B cell (primary cell): ENCODE results near the gene THSD4. TPM values are rescaled to one million over a fixed set of nuclear protein-coding genes. Genes with fewer than 3 reads are reported as not detected.

Experiments used
- ATAC-seq: fragments of 200-7000 bp; cut with Tn5 transposase; one replicate; pipeline ENCODE4 v1.10.0; 2021; ENCODE audit warnings: low read depth, mild to moderate bottlenecking, moderate number of reproducible peaks, moderate library complexity
- CTCF ChIA-PET: fragments of 350-600 bp; sonication (Branson Sonifier 250); formaldehyde crosslinking; loops from one replicate; lab custom pipeline; 2021; ENCODE audit warnings: antibody characterized with exemption, inconsistent platforms; lab: Charles Lee
- POLR2A ChIA-PET: fragments of 350-600 bp; sonication (Branson Sonifier 250); formaldehyde crosslinking; loops from one replicate; lab custom pipeline; 2021; ENCODE audit warnings: antibody characterized with exemption; lab: Charles Lee
- DNase-seq: peaks from one replicate; pipeline ENCODE4 v3.0.0; 2013
- H2AFZ ChIP-seq: 2 replicates; pipeline ENCODE4 v1.6.1; 2012; ENCODE audit warnings: mild to moderate bottlenecking, low read depth, low read length; ENCODE audit not compliant: insufficient read depth, poor library complexity, severe bottlenecking
- H3K27ac ChIP-seq, 2 donors: 1 replicate in 1 of 2; 2 replicates in 1 of 2; pipeline ENCODE4 v1.5.1; 2012 to 2013; ENCODE audit warnings: low read length in 2 of 2, mild to moderate bottlenecking in 2 of 2, moderate library complexity in 1 of 2
- H3K27me3 ChIP-seq, 4 experiments: fragments of 200-600 bp in 1 of 4; sonication (generic) in 1 of 4; replicated peaks in 1 of 4; 1 replicate in 2 of 4; 2 replicates in 2 of 4; pipeline versions ENCODE4 v1.6.1 to v1.7.0; 2013 to 2016; ENCODE audit warnings: low read length in 3 of 4, mild to moderate bottlenecking in 2 of 4, mixed read lengths in 1 of 4, moderate library complexity in 1 of 4; ENCODE audit not compliant: insufficient read depth in 4 of 4, control insufficient read depth in 3 of 4; ENCODE audit errors: control extremely low read depth in 1 of 4
- H3K36me3 ChIP-seq, 2 experiments: replicated peaks in 1 of 2; 1 replicate in 1 of 2; 2 replicates in 1 of 2; pipeline versions ENCODE4 v1.6.1 to v1.7.1; 2013; ENCODE audit warnings: low read length in 1 of 2; ENCODE audit not compliant: insufficient read depth in 2 of 2, control insufficient read depth in 1 of 2; ENCODE audit errors: control extremely low read depth in 1 of 2, extremely low read depth in 1 of 2
- H3K4me1 ChIP-seq, 2 donors: fragments of 200-600 bp in 1 of 2; sonication (generic) in 1 of 2; 1 replicate in 1 of 2; 2 replicates in 1 of 2; pipeline versions ENCODE4 v1.5.1 to v1.6.1; 2013 to 2017; ENCODE audit warnings: low read length in 2 of 2; ENCODE audit not compliant: control insufficient read depth in 2 of 2, insufficient read depth in 2 of 2
- H3K4me2 ChIP-seq: replicated peaks from 2 replicates; pipeline ENCODE3; 2012; ENCODE audit warnings: mild to moderate bottlenecking, low read depth, low read length; ENCODE audit not compliant: poor library complexity, severe bottlenecking
- H3K4me3 ChIP-seq, 5 experiments: fragments of 200-600 bp in 1 of 5; sonication (generic) in 1 of 5; 1 replicate in 3 of 5; 2 replicates in 2 of 5; pipeline versions ENCODE4 v1.5.1 to v1.7.0; 2011 to 2016; ENCODE audit warnings: low read length in 4 of 5, mild to moderate bottlenecking in 4 of 5, low read depth in 2 of 5, control low read depth in 1 of 5, moderate library complexity in 1 of 5; ENCODE audit not compliant: insufficient read depth in 1 of 5; ENCODE audit errors: control extremely low read depth in 1 of 5, extremely low read depth in 1 of 5
- H3K79me2 ChIP-seq: fragments of 200-600 bp; sonication (generic); one replicate; pipeline ENCODE4 v1.6.0; 2016; ENCODE audit warnings: low read length; ENCODE audit not compliant: control insufficient read depth, insufficient read depth
- H3K9ac ChIP-seq: fragments of 200-600 bp; sonication (generic); 2 replicates; pipeline ENCODE4 v1.6.1; 2017; ENCODE audit warnings: mild to moderate bottlenecking, low read length, moderate library complexity
- H3K9me3 ChIP-seq, 3 donors: one replicate each; pipeline versions ENCODE4 v1.6.1 to v1.7.1; 2013; ENCODE audit warnings: low read length in 2 of 3; ENCODE audit not compliant: control insufficient read depth in 2 of 3, insufficient read depth in 1 of 3; ENCODE audit errors: control extremely low read depth in 1 of 3
- H4K20me1 ChIP-seq: 2 replicates; pipeline ENCODE4 v1.6.0; 2012; ENCODE audit warnings: mild to moderate bottlenecking, low read length; ENCODE audit not compliant: insufficient read depth, control insufficient read depth, poor library complexity, severe bottlenecking
- H3K27ac Mint-ChIP-seq: one replicate; pipeline ENCODE4 v1.8.0; 2021; ENCODE audit warnings: mixed read lengths
- H3K27me3 Mint-ChIP-seq: one replicate; pipeline ENCODE4 v1.8.0; 2021; ENCODE audit warnings: mixed read lengths
- H3K4me1 Mint-ChIP-seq: one replicate; pipeline ENCODE4 v1.8.0; 2021; ENCODE audit warnings: mixed read lengths
- H3K4me3 Mint-ChIP-seq: one replicate; pipeline ENCODE4 v1.8.0; 2021; ENCODE audit warnings: mixed read lengths
- H3K9me3 Mint-ChIP-seq: one replicate; pipeline ENCODE4 v1.8.0; 2022; ENCODE audit warnings: mixed read lengths; ENCODE audit not compliant: insufficient read depth
- EZH2 ChIP-seq: IDR thresholded peaks from 2 replicates; pipeline ENCODE4 v1.6.1; 2012; ENCODE audit warnings: borderline replicate concordance, low read depth, mild to moderate bottlenecking, moderate library complexity, low read length; ENCODE audit not compliant: insufficient read depth, poor library complexity, severe bottlenecking
- WGBS: methylation state at CpG from one replicate; pipeline ENCODE4 v1.1.5; 2013; ENCODE audit warnings: missing lambda C conversion rate; ENCODE audit not compliant: insufficient coverage; 5-methylcytosine and 5-hydroxymethylcytosine counted together
- intact Hi-C: fragments of 100-400 bp; cut with micrococcal nuclease; formaldehyde crosslinking; loops from one replicate; pipeline ENCODE4 v1.10.0; 2022
- polyA plus RNA-seq: library from polyadenylated mRNA; depleted of rRNA; stranded (reverse); fragments of >200 nt; gene quantifications from 2 replicates; pipeline ENCODE4 v1.2.3, GENCODE V29; 2012
- total RNA-seq, 2 donors: library from RNA; stranded (reverse); fragments of 120-200 nt in 1 of 2; gene quantifications; 1 replicate in 1 of 2; 2 replicates in 1 of 2; pipeline versions ENCODE4 v1.2.3 to v1.2.4, GENCODE V29; 2013 to 2022
- TF ChIP-seq, protein P1 (sequence below): fragments of 200-600 bp; IDR thresholded peaks from one replicate; pipeline ENCODE4 v1.8.0; 2022; ENCODE audit warnings: antibody characterized with exemption, mild to moderate bottlenecking

The THSD4 gene
- total and polyA plus RNA-seq, 2 donors (not counting 1 experiment from before 2014, with no cell fraction given) = not detected

DNA sequence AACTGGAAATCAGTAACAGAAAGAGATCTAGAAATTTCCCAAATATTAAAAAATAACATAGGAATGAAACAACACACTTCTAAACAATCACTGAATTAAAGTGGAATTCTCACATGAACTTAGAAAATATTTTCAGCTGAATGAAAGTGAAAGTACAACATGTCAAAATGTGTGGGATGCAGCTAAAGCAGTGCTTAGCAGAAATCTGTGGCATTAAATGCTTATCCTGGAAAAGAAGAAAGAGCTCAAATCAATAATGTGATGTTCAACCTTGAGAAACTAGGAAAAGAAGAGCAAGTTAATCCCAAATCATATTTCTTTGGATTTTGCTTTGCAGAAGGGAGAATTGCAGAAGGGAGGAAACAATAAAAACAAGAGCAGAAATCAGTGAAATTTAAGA is 596.9 kb downstream of the THSD4 start:
- Histone ChIP-seq H3K4me2 (no peak overlapping the region), H4K20me1 (no peaks in the 10 kb centered on the region), H2AFZ (no peak overlapping the region), H3K27ac (no peak overlapping the region), H3K27me3 (peaks cover 0 to under 1% (median 0%) of the 10 kb centered on the region in 4 experiments), H3K4me3 (no peak overlapping the region), H3K9me3 (no peaks in the 10 kb centered on the region), H3K4me1 (no peaks in the 10 kb centered on the region), H3K79me2 (no peaks in the 10 kb centered on the region), H3K36me3 (no peaks in the 10 kb centered on the region), H3K9ac (no peak overlapping the region)
- CTCF ChIA-PET = no interaction called here
- no peak for TF ChIP-seq EZH2
- TF ChIP-seq, protein P1, sequence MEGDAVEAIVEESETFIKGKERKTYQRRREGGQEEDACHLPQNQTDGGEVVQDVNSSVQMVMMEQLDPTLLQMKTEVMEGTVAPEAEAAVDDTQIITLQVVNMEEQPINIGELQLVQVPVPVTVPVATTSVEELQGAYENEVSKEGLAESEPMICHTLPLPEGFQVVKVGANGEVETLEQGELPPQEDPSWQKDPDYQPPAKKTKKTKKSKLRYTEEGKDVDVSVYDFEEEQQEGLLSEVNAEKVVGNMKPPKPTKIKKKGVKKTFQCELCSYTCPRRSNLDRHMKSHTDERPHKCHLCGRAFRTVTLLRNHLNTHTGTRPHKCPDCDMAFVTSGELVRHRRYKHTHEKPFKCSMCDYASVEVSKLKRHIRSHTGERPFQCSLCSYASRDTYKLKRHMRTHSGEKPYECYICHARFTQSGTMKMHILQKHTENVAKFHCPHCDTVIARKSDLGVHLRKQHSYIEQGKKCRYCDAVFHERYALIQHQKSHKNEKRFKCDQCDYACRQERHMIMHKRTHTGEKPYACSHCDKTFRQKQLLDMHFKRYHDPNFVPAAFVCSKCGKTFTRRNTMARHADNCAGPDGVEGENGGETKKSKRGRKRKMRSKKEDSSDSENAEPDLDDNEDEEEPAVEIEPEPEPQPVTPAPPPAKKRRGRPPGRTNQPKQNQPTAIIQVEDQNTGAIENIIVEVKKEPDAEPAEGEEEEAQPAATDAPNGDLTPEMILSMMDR = no peak
- Mint-ChIP-seq H3K4me1 (no peaks in the 10 kb centered on the region), H3K27me3 (peaks cover 30% of the 10 kb centered on the region), H3K4me3 (no peak overlapping the region), H3K27ac (no peak overlapping the region), H3K9me3 (no peaks in the 10 kb centered on the region)
- ATAC-seq = no peak
- intact Hi-C loops = no loop called here
- no peak for DNase-seq
- POLR2A ChIA-PET = no interaction called here

DNA sequence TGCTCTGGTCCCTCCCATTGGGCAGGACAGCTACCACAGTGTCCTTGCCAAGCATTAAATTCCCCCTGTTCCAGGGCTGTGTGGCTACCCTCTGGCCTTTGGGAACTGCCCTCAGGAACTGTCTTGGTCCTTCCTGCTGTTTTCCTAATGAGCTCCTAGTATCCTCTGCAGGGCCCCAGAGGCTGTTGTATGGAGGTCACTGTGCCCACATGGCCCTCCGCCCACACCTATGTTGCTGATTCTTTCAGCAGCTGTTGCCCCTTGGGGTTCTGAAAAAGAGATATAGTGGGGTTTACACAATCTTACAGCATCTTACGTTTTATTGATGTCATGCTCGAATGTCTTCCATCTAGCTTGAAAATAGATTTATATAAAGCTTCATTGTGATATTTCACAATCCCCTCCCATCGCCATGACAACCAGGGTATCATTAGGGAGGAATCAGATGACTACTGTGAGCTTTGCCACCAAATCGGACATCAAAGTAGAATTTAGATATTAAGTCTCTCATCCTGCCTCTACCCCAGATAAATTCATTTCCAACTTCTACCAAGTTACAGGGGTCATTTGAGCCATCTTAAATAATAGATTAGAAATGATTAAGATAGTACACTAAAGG is 598.0 kb downstream of the THSD4 start:
- H3K4me1 Mint-ChIP-seq = no peaks in the 10 kb centered on the region
- DNase-seq (no peak), ATAC-seq (no peak)
- CTCF ChIA-PET = no interaction called here
- Histone ChIP-seq H3K36me3 (no peaks in the 10 kb centered on the region), H3K4me3 (no peak overlapping the region), H3K27ac (no peak overlapping the region), H2AFZ (no peak overlapping the region), H4K20me1 (no peaks in the 10 kb centered on the region), H3K4me2 (no peak overlapping the region), H3K4me1 (no peaks in the 10 kb centered on the region), H3K27me3 (no peaks in the 10 kb centered on the region), H3K79me2 (no peaks in the 10 kb centered on the region), H3K9ac (no peak overlapping the region), H3K9me3 (no peaks in the 10 kb centered on the region)
- intact Hi-C loops = no loop called here
- WGBS = no CpG with 5 or more reads among the region's 5 CpGs
- H3K9me3 Mint-ChIP-seq = no peaks in the 10 kb centered on the region
- POLR2A ChIA-PET = no interaction called here
- peaks cover 34% of the 10 kb centered on the region for H3K27me3 Mint-ChIP-seq
- H3K27ac Mint-ChIP-seq = no peak overlapping the region
- H3K4me3 Mint-ChIP-seq = no peak overlapping the region
- TF ChIP-seq, protein P1 = no peak
- no peak for TF ChIP-seq EZH2
